Peyer's patch (tissue), 4 donors: ENCODE data around the gene CREB3L4. TPM values are rescaled to one million over a fixed set of nuclear protein-coding genes. Genes with fewer than 3 reads are reported as not detected.

ENCODE experiments used
- DNase-seq, 3 donors: peaks; one replicate each; pipeline ENCODE4 v3.0.0-alpha.2; 2017 to 2019
- H3K27ac ChIP-seq, 4 donors: fragments of 200-600 bp; sonication (generic); one replicate each; pipeline ENCODE4 v1.5.1; 2016 to 2019
- H3K27me3 ChIP-seq, 2 donors: fragments of 200-600 bp; sonication (generic); one replicate each; pipeline ENCODE4 v1.5.1; 2019
- H3K36me3 ChIP-seq, 3 donors: fragments of 200-600 bp; sonication (generic); one replicate each; pipeline ENCODE4 v1.5.1; 2016 to 2019
- H3K4me1 ChIP-seq, 4 donors: fragments of 200-600 bp; sonication (generic); one replicate each; pipeline ENCODE4 v1.5.1; 2016 to 2019
- H3K4me3 ChIP-seq, 4 donors: fragments of 200-600 bp; sonication (generic); 1 replicate in 3 of 4; 2 replicates in 1 of 4; pipeline ENCODE4 v1.5.1; 2016 to 2019; ENCODE audit warnings: mild to moderate bottlenecking in 1 of 4
- H3K9me3 ChIP-seq, 4 donors: fragments of 200-600 bp; sonication (generic); one replicate each; pipeline ENCODE4 v1.5.1; 2016 to 2019; ENCODE audit warnings: mild to moderate bottlenecking in 1 of 4
- POLR2A ChIP-seq, 2 donors: fragments of 450-650 bp; IDR thresholded peaks; one replicate each; pipeline ENCODE4 v1.5.1; 2017; ENCODE audit warnings: antibody characterized with exemption in 2 of 2, mild to moderate bottlenecking in 2 of 2, moderate library complexity in 2 of 2
- total RNA-seq, 4 donors: library from RNA; depleted of rRNA; stranded (reverse); fragments of >200 nt; gene quantifications; one replicate each; pipeline ENCODE4 v1.1.0, GENCODE V29; 2016
- TF ChIP-seq, protein P1 (sequence below), 6 experiments: fragments of 450-650 bp in 4 of 6; fragments of 200-600 bp in 2 of 6; sonication (generic) in 1 of 6; IDR thresholded peaks; one replicate each; pipeline ENCODE4 v1.5.1; 2017 to 2019; ENCODE audit warnings: antibody characterized with exemption in 6 of 6, mild to moderate bottlenecking in 3 of 6, moderate library complexity in 1 of 6

CREB3L4 gene
- total RNA-seq, 4 donors from 2014 or later: 14.5 to 21.6 (median 16.6) TPM

DNA sequence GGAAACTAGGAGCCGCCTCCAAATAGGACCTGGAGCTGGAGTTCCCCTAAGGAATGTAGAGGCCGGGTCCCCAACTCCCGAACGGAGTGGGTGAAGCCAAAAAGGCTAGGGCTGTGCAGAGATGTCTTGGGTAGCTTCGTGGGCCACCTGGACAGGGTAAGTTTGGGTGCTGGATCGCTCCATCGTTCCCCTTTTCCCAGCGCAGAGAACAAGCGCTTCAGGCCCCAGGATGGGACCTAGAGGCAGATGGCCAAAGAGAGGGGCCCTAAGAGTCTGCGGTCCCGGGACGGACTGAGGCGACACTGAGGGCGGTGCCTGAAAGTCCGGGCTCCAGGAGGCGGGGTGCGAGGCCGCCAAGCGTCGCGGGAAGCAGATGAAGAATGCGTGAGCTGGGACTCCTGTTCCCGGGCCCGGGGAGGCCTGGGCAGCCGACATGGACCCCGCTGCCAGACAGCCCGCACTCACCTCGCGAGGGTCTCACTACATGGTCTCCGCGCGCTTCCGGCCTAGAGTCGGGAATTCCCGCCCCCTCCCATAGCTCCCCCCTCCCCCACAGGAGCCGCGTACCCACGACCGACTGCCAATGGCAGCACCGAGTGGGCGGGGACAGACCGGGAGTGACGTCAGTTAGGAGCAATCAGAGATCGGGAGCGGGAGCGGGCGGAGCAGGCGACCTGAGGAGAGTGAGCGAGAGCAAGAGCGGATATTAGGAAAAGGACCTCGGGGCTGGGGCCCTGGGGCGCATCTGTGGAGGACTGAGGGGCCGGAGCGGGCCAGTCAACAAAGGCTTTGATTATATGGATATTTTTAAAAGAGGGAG, 4.5 kb upstream of the CREB3L4 start, which contains the start of gene SLC39A1:
SLC39A1 (minus strand) TSS at position 508 of the 820 bp plus-strand sequence. CDS start 822 bp downstream, outside the sequence.
- peak; percentile 99 to 100 (median 100) for DNase-seq
- peak; percentile 62 to 76 for TF ChIP-seq POLR2A (IDR thresholded peaks at IDR 0.05)
- TF ChIP-seq, protein P1, sequence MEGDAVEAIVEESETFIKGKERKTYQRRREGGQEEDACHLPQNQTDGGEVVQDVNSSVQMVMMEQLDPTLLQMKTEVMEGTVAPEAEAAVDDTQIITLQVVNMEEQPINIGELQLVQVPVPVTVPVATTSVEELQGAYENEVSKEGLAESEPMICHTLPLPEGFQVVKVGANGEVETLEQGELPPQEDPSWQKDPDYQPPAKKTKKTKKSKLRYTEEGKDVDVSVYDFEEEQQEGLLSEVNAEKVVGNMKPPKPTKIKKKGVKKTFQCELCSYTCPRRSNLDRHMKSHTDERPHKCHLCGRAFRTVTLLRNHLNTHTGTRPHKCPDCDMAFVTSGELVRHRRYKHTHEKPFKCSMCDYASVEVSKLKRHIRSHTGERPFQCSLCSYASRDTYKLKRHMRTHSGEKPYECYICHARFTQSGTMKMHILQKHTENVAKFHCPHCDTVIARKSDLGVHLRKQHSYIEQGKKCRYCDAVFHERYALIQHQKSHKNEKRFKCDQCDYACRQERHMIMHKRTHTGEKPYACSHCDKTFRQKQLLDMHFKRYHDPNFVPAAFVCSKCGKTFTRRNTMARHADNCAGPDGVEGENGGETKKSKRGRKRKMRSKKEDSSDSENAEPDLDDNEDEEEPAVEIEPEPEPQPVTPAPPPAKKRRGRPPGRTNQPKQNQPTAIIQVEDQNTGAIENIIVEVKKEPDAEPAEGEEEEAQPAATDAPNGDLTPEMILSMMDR (IDR thresholded peaks at IDR 0.05): no peak
- Histone ChIP-seq H3K27me3 (no peaks in the 10 kb centered on the region), H3K4me3 (peak within 1 kb of the TSS; percentile 60 to 79 (median 72)), H3K27ac (peak within 1 kb of the TSS; percentile 87 to 96 (median 92)), H3K4me1 (peaks cover 0 to 44% (median 10%) of the 10 kb centered on the region in 4 donors), H3K9me3 (no peaks in the 10 kb centered on the region), H3K36me3 (peaks cover 0 to 14% (median 0%) of the 10 kb centered on the region in 3 donors)

DNA sequence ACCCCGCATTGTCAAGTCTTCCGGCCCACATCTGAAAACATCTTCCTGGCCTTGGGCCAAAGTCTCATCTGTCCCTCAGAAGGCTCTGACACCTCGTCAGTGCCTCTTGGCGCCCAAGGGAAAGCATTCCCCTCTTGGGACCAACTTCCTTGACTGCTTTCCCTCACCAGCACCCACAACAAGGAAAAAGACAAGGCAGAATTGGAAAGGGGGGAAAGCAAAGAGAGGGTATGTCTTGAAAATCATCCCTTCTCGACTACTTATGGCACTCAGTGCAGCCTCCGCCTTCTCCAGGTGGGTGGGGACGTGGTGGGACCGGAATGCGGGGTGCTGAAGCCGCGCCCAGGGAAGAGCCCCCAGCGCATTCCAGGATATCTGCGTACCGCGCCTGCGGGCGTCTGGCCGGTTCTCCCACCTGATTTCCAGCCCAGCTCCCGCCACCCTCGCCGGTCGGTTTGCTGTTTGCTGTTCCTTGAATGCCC, 3.8 kb upstream of the CREB3L4 start:
- H3K4me3 ChIP-seq: peak overlapping the region; percentile 60 to 79 (median 72)
- TF ChIP-seq, protein P1 (IDR thresholded peaks at IDR 0.05): no peak
- TF ChIP-seq POLR2A (IDR thresholded peaks at IDR 0.05): no peak
- H3K36me3 ChIP-seq: peaks cover 0 to 14% (median 0%) of the 10 kb centered on the region in 3 donors
- H3K27ac ChIP-seq: peak overlapping the region; percentile 87 to 96 (median 92)
- H3K27me3 ChIP-seq: no peaks in the 10 kb centered on the region
- peak in 2 of 3 donors; percentile 66 to 73 for DNase-seq
- peaks cover 0 to 47% (median 10%) of the 10 kb centered on the region in 4 donors for H3K4me1 ChIP-seq
- no peaks in the 10 kb centered on the region for H3K9me3 ChIP-seq

- no peaks in the 10 kb centered on the region for H3K36me3 ChIP-seq
- H3K9me3 ChIP-seq: no peaks in the 10 kb centered on the region
- H3K4me1 ChIP-seq: peaks cover 0 to 31% (median 5%) of the 10 kb centered on the region in 4 donors
- peak overlapping the region; percentile 84 to 91 (median 87) for H3K27ac ChIP-seq
- no peaks in the 10 kb centered on the region for H3K27me3 ChIP-seq
- H3K4me3 ChIP-seq: peak overlapping the region; percentile 51 to 82 (median 56)
- TF ChIP-seq POLR2A (IDR thresholded peaks at IDR 0.05): peak in 1 of 2 donors; percentile 6
- TF ChIP-seq, protein P1 (IDR thresholded peaks at IDR 0.05): no peak
- DNase-seq: peak; percentile 43 to 74 (median 69)
Measured at GRCh38 chr1:153968000-153968363, 280 bp downstream of the CREB3L4 start.

DNA sequence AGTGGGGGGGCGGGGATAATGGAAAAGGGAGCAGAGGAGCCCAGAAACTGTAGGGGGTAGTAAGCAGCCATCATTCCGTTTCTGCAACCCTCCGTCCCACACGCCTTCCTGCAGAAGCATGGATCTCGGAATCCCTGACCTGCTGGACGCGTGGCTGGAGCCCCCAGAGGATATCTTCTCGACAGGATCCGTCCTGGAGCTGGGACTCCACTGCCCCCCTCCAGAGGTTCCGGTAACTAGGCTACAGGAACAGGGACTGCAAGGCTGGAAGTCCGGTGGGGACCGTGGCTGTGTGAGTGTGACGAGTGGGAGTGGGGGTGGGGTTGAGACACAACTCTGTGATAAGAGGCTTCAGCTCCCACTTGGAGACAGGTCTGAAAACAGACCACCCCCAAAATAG, 706 bp downstream of the CREB3L4 start:
- Histone ChIP-seq H3K4me1 (peaks cover 0 to 31% (median 5%) of the 10 kb centered on the region in 4 donors), H3K27me3 (no peaks in the 10 kb centered on the region), H3K9me3 (no peaks in the 10 kb centered on the region), H3K4me3 (peak overlapping the region; percentile 51 to 82 (median 56)), H3K27ac (peak overlapping the region; percentile 84 to 91 (median 87)), H3K36me3 (no peaks in the 10 kb centered on the region)
- no peak for TF ChIP-seq POLR2A (IDR thresholded peaks at IDR 0.05)
- TF ChIP-seq, protein P1 (IDR thresholded peaks at IDR 0.05): no peak
- no peak for DNase-seq

- peaks cover 0 to 30% (median 5%) of the 10 kb centered on the region in 4 donors for H3K4me1 ChIP-seq
- H3K4me3 ChIP-seq: no peak overlapping the region
- DNase-seq: no peak
- H3K9me3 ChIP-seq: no peaks in the 10 kb centered on the region
- no peak for TF ChIP-seq POLR2A (IDR thresholded peaks at IDR 0.05)
- TF ChIP-seq, protein P1 (IDR thresholded peaks at IDR 0.05): no peak
- no peak overlapping the region for H3K27ac ChIP-seq
- H3K27me3 ChIP-seq: no peaks in the 10 kb centered on the region
- H3K36me3 ChIP-seq: peaks cover 0 to under 1% (median 0%) of the 10 kb centered on the region in 3 donors
Measured at GRCh38 chr1:153968972-153969371, 1.3 kb downstream of the CREB3L4 start.
